Activated T-cell treated with anti-CD3 and anti-CD28 coated beads for 1 hour (primary cell): ENCODE results near the gene AQR.
"Not testable (repeated sequence)": the region's sequence is repeated elsewhere in the genome, so short reads cannot be mapped to it uniquely, and the experiment has no call there.

Source experiments
- DNase-seq: peaks from one replicate; pipeline ENCODE4 v3.0.0-alpha.2; 2020; ENCODE audit warnings: low read depth

The AQR gene

DNA sequence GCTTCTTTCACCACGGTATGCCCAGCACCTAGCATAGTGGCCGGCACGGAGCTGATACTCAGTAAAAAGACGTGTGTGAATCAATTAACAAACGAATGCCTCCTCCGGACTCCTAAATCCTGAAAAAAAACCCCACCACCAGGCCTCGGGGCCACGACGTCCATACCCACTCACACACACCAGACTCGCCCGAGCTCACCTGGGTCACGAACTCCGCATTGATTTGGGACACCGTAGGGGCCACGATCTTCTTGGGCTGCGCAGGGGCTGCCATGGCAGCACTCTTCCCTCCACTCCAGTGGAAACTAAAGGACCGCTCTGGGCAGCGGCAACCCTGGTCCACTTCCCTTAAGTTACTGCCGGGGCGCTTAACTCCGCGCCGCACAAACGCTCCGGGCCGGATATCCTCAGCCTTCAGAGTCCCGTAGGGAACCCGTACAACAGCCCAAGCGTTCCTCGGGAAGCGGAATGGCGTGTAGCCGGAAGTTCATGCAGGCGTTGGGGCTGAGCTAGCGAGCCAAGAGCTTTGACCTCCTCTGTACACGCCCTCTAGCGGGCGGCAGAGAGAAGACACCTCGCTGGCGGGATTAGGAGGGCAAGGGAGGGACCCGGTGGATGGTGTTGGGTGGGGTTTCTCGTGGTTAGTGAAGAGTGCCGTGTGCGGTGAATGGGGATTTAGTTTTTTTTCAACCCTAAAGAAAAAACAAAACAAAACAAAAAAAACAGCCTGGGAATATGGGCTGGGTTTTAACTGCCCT, at the start of gene AQR:
TSS of gene AQR (minus strand) at position 403 of the 758 bp plus-strand sequence. CDS start at position 274, 129 bp downstream.
- peak; percentile 77 for DNase-seq

DNA sequence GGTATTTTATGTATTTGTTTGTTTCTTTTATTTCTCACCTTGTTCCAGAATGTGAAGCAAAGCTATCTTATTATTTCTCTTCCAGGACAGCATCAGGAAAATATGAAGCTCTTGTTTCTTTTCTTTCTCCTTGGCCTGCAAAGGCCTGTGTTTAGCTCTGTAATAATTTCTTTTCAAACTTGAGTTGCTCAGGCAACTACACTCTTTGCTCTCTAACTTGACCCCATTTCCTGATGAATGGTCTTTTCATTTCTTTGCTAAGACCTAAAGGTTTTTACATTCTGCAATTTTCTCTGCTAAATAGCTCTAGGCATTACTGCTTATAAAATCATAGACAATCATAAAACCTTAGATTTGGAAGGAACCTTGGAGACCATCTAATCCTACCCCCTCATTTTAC, 44.7 kb upstream of the AQR start:
- DNase-seq, result no peak

DNA sequence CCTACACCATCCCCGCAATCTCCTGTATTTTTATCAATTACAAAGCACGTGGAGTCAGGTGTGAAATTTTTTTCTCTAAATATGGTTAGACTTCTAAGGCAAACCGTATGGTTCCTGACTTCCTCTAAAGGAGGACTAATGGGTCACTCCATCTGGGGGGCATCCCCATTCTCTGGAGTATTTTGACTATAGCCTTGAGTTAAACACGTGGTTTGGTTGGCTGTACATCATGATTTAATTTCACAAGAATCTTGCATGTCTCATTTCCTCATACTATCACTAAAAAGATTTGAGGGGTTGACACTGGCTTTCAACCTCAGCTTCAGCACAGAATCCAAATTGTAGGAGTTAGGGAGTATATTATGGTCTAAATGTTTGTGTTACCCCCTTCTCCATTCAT, 43.8 kb upstream of the AQR start:
- no peak for DNase-seq

DNA sequence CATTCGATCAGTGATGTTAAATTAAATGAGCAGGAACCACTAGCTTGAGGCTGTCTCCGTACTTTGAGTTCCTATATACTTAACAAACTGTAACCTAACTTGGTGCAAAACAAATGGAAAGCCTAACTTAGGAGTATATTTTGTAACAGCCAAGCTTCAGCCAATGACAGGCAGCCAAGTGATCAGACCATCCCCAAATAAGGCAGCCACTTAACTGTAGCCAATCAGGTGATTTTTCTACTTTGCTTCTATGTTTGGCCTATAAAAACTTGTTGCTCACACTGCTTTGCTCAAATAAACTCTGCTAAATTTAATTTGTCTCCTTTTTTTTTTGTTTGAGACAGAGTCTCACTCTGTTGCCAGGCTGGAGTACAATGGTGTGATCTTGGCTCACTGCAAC, 37.9 kb upstream of the AQR start:
- DNase-seq, result no peak

DNA sequence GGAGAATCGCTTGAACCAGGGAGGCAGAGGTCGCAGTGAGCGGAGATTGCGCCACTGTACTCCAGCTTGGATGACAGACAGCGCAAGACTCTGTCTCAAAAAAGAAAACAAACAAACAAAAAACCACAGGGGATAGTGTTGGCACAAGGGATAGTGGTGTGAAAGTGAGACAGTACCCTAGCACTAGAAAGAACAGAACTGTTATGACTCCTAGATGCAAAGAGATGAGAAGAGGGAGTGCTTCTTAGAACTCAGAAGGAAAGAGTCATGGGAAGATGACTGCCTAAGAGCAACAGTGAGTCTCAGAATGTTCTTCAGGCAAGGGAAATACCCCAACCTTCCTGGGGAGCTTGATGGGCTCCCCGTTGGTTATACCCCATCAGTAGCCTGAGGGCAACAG, 36.4 kb upstream of the AQR start:
- no peak for DNase-seq

DNA sequence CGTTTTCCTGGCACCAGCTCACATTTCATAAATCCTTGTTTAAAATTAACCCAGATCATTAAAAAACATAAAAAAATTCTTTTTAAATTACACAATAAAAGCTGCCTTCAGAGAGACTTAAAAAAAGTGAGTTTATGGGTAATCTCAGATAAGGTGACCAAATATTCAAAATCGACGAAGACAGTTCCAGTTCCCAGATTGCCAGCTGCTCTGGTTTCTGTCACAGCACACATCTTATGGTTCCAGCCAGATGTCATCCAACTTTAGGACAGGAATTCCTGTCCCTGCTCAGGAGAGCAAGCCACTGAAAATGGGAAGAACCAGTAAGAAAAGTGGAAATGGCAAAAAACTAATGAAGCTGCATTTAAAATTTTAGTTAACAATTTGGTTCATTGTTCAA, 34.4 kb upstream of the AQR start:
- no peak for DNase-seq

DNA sequence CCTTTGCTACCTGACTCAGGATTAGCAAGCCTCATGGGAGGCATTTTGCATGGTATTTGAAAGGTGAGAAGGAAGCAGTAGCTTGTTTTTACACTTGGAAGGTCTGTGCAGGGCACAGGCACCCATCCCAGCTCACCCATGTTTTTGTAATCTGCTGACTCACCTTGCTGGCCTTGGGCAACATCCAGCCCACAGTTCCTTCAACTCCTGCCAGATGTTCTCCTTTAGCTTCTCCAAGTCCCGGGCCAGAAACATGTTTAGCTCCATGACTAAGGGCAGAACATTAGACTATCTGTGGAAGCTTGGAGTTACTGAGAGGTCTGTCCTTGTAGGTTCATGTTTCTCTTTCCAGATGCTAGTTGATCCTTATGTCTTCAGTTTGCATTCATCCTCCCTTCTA, 31.0 kb upstream of the AQR start:
- no peak for DNase-seq

DNA sequence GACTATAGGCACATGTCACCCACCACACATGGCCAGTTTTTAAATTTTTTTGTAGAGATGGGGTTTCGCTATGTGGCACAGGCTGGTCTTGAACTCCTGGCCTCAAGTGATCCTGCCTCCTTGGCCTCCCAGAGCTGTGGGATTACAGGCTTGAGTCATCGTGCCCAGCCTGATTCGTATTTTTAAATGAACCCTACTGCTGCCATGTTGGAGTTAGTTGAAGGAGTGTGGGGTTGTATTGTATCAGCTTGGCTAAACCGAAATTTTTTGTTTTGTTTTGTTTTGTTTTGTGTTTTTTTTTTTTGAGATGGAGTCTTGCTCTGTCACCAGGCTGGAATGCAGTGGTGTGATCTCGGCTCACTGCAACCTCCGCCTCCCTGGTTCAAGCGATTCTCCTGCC, 30.4 kb upstream of the AQR start:
- DNase-seq, result no peak

DNA sequence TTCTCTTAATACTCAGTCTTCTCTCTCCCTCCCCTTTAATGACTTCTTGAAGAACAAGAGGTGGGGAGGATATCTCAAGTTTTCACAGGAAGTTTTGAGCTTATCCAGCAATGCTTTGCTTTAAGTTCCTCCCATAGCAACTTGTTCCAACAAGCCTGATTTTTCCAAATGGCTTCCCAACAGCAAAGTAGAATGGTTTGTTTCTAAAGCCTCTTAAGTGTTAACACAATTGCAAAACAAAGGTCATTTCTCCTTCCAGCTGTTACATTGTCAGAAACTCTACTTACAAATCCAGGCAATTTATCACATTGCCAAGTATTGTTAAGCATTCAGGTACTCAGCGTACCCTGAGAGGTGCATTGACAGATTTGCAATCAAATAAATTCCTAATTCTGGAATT, 25.4 kb upstream of the AQR start:
- DNase-seq, result no peak

DNA sequence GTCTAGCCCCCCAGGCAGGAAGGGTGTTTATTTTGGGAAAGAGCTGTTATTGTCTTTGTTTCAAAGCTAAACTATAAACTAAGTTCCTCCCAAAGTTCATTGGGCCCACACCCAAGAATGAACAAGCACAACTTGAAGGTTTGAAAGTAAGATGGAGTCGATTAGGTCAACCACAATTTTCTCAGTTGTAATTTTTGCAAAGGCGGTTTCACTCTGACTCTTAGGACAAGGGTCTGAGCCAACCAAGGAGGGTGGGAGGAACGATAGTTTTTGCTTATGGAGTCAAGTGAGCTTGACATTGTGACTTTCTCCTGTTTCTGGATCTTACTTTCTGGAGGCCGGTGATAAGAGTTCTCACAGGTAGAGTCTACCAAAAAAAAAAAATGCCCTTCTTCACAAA, 24.3 kb upstream of the AQR start:
- no peak for DNase-seq

DNA sequence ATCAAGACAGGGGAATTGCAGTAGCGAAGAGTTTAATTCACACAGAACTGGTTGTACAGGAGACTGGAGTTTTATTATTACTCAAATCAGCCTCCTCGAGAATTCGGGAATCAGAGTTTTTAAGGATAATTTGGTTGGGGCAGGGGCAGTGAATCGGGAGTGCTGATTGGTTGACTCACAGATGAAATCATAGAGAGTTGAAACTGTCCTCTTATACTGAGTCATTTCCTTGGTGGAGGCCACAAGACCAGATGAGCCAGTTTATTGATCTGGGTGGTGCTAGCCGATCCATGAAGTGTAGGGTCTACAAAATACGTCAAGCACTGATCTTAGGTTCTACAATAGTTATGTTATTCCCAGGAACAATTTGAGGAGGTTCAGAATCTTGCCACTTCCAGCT, 23.9 kb upstream of the AQR start:
- DNase-seq, result no peak

DNA sequence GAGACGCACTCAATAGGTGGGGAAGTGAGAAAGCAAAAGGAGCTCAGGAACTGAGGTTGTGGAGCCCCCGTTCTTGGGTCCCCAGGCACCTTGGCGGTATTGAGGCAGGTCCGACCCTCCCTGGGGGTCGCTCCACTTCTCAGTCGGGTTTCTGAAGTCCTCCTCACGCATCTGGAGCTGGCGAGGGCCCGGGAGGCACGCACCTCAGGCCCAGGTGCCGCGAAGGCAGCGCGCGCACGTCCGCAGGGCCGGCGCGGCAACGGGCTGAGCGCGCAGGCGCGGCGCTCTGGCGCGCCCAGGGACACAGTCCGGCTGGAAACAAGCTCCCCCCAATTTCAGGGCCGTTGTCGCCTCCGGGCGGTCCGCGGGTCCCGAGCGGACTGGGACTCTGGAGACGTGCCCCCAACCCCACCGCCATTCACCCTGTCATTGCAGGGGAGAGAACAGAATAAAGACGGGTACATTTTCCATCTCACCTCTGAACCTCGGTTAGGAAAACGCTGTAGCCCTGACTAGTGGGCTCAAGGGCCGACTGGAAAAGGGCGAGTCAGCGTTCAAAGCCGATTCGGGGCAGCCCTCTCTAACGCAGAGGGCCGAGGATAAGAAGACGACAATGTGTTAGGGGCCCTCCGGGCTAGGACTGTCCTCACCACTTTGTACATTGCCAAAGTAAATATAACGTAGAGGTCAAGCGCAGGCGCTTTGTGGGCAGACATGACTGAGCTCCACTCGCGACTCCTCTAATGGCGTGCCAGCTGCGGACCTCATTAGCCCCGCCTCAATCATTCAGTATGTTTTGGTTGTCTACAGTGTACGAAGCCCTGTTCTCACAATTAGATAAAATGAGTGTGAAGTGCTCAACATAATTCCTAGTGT, 18.7 kb upstream of the AQR start, which contains the start of gene ZNF770:
TSS of gene ZNF770 (minus strand) at position 261 of the 876 bp plus-strand sequence. CDS start 4,853 bp downstream, outside the sequence.
- peak; percentile 75 for DNase-seq

DNA sequence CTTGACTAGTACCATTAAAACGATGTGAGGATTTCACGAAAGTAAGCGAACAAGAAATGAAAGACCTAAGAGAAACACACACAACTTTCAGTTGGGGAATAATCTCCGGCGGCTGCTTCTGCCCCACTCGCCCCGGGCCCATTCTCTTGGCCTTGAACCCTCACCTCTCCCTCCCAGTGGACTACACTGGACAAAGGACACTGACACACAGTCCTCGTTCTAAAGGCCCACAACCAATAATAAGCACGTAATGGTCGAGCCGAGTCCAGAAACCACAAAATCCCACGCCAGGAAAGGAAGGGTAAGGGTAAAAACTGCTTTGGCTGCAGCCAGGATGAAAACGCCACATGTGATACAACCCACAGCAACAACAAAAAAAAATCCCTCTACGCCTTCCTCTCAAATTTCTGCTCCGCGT, 18.1 kb upstream of the AQR start:
- no peak for DNase-seq

DNA sequence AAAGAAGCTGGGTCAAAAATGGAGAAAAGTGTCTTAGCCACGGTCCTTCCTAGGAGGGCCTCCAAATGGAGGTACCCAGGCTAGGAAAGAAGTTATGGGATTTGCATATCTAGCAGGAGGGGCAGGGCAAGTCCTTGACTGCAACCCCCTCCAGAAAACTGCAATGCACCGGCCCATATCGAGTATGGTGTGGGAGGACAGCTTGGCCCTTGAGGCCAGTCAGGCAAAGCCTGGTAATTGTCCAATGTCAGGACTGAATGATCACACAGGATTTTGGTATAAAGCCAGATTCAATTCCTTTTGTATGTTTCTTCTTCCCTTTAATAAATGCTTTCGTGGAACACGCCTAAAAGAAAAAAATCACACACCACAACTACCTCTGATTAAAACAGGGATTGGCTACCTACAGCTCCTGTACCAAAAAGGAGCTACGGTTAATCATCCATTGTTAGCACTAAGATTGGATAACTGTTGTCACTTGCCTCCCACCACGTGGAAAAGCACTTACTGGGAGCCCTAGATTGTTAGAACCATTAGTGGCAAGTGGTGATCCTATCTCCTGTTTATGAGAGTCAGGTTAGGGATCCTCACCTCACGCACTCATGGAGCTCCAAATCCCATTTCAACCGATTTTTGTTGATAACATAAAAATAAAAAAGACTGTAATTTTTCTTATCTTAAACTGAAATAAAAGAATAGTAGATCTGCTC, 17.4 kb upstream of the AQR start:
- no peak for DNase-seq

DNA sequence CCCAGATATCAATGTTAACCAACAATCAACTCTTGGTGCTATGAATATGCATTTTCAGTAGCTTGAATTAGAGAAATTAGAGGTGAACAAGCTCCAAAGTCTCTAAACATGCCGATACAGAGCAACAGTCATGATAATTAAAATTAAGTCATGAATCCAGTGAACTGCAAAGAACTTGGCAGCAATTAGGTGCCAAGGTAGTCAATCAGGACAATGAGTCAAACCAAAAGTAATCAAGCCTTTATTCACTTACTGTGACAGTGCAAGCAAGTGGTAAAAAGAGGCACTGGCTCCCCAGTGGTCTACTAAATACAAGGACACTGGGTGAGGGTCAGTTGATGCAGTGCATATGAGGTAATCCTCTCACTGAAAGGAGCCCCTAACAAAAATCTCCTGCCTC, 16.8 kb upstream of the AQR start:
- no peak for DNase-seq

DNA sequence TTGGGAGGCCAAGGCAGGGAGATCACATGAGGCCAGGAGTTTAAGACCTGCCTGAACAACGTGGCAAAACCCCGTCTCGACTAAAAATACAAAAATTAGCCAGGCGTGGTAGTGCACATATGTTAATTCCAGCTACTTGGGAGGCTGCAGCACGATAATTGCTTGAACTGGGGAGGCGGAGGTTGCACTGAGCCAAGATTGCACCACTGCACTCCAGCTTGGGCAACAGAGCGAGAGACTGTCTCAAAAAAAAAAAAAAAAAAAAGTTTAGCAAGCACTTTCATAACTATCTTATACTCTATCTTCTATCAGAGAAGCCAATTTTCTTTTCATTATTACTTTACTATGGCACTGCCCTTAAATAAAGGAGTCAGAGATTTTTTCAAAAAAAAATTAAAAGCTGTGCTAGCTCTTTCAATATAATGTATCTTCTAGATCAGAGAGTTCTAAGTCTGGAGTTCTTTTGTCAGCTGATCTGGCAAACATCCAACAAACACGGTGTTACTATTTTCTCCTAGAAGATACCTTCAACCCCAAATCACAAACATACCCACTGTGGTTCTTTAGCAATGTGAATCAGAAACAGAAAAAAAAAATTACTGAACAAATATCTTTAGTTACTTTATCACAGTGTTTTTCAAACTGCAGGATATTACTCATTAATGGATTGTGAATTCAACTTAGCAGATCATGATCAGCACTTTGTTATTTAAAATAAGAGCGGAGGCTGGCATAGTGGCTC, 15.5 kb upstream of the AQR start:
- DNase-seq, result no peak

DNA sequence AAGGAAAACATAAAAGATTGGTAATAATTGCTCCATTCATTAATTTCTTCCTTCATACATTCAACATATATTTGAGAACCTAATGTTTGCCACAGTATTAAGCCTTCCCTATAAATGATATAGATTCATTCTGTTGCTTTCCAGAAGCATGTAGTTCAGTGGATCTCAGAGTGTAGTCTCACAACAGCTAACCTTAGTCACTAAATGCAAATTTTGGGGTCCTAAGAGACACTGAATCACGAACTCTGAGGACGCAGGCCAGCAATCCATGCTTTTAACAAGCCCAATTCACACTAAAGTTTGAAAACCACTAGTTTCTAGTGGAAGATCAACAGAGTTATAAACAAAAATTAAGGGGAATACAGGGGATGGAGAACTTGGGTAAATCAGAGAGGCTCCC, 7.2 kb upstream of the AQR start:
- no peak for DNase-seq

DNA sequence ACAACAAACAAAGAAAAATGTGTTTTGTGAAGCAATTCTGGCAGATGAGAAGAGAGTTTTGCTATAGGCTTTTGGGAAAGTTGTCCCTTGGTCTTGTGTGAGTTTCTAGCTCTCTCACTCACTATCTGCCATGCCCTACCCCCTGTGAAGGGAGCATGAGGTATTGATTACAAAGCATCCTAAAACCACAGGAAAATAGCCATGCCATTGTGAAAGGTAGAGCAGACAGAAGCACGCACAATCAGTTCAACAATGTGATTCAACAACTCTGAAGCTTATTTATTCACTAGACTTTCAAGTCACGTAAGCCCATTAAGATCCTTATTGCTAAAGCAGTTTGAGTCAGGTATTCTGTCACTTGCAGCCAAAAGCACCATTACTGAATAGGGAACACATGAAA, 6.5 kb upstream of the AQR start:
- no peak for DNase-seq

DNA sequence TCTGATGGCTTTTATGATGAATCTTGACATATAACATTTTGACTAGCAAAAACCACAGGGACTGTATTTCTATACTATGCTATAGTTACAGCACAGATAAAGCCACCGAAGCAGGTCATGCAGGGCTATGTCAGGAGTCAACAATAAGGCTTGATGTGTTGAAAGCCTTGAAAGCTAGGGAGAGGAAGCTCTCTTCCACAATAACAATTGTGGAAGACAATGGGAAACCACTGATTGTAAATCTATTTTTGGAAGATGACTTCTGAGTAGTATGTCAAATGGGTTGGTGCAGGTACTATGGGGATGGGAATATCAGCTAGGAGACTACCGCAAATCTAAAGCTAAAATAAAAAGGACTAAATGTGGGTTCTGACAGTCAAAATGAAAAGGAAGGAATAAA, 4.0 kb upstream of the AQR start:
- DNase-seq, result no peak

DNA sequence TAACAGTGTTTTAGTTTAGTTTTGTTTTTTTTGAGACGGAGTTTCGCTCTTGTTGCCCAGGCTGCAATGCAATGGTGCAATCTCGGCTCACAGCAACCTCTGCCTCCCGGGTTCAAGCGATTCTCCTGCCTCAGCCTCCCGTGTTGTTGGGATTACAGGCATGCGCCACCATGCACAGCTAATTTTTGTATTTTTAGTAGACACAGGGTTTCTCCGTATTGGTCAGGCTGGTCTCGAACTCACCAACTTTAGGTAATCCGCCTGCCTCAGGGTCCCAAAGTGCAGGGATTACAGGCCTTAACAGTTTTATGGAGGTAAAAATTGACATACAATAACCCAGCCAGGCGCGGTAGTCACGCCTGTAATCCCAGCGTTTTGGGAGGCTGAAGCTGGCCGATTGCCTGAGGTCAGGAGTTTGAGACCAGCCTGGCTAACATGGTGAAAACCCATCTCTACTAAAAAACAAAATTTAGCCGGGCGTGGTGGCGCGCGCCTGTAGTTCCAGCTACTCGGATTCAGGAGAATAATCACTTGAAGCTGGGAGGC, 629 bp upstream of the AQR start:
- DNase-seq, result not testable (repeated sequence)

DNA sequence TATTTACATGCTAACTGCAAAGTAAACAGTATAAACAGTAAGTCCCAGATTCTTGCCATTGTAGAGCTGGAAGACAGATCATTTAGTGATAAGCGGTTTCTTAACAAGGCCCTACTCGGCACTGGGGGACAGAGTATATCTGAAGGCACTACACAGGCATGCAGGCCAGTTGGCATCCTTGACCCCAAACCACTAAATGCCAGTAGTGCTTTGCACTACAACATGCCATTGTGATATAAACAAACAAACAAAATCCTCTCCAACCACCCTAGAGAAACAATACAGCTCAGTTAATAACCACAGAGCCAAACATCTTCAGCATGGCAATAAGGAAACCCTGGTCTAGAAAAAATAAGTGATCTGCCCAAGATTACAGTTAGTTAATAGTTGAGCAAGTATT, 5.3 kb downstream of the AQR start:
- DNase-seq, result no peak

DNA sequence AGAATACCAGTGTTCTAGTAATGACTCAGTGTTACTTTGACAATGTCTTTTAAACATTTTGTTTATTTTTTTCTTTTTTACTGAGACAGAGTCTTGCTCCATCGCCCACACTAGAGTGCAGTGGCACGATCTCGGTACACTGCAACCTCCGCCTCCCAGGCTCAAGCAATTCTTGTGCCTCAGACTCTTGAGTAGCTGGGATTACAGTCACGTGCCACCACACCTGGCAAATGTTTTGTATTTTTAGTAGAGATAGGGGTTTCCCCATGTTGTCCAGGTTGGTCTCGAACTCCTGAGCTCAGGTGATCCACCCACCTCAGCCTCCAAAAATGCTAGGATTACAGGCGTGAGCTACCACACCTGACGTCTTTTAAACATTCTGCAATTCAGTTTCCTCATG, 15.7 kb downstream of the AQR start:
- DNase-seq, result no peak
